Esophagus squamous epithelium (tissue), 5 donors: ENCODE data around the gene CACHD1. TPM values are rescaled to one million over a fixed set of nuclear protein-coding genes. Genes with fewer than 3 reads are reported as not detected.

Experiments
- DNase-seq: peaks from one replicate; lab custom pipeline; 2025; lab: John Stamatoyannopoulos, UW
- H3K27ac ChIP-seq, 4 donors: fragments of 200-600 bp; sonication (generic); one replicate each; pipeline ENCODE4 v1.5.1; 2016 to 2019; ENCODE audit warnings: mild to moderate bottlenecking in 1 of 4
- H3K27me3 ChIP-seq, 4 donors: fragments of 200-600 bp; sonication (generic); 1 replicate in 3 of 4; 2 replicates in 1 of 4; pipeline versions ENCODE4 v1.5.1 to v1.6.0; 2017 to 2021; ENCODE audit warnings: antibody characterized with exemption in 1 of 4
- H3K36me3 ChIP-seq, 3 donors: fragments of 200-600 bp; sonication (generic); one replicate each; pipeline ENCODE4 v1.5.1; 2016 to 2019
- H3K4me1 ChIP-seq, 3 donors: fragments of 200-600 bp; sonication (generic); one replicate each; pipeline ENCODE4 v1.5.1; 2017 to 2019
- H3K4me3 ChIP-seq, 4 donors: fragments of 200-600 bp; sonication (generic); 1 replicate in 3 of 4; 2 replicates in 1 of 4; pipeline ENCODE4 v1.5.1; 2016 to 2019; ENCODE audit warnings: mild to moderate bottlenecking in 2 of 4, moderate library complexity in 1 of 4
- H3K9me3 ChIP-seq, 3 donors: fragments of 200-600 bp; sonication (generic); one replicate each; pipeline ENCODE4 v1.5.1; 2016 to 2019
- POLR2A ChIP-seq, 4 donors: fragments of 450-650 bp; IDR thresholded peaks; one replicate each; pipeline ENCODE4 v1.6.1; 2017; ENCODE audit warnings: antibody characterized with exemption in 4 of 4, mild to moderate bottlenecking in 4 of 4, moderate library complexity in 3 of 4
- whole genome bisulfite sequencing, 2 donors: methylation state at CpG; one replicate each; pipeline ENCODE4 v1.1.5; 2018; 5-methylcytosine and 5-hydroxymethylcytosine counted together
- intact Hi-C: fragments of 100-400 bp; cut with DNase I; formaldehyde crosslinking; loops from one replicate; pipeline ENCODE4 v1.15.0; 2022
- total RNA-seq, 4 donors: library from RNA; depleted of rRNA; stranded (reverse); fragments of >200 nt; gene quantifications; one replicate each; pipeline ENCODE4 v1.1.0, GENCODE V29; 2016
- TF ChIP-seq, protein P1 (sequence below), 6 experiments: fragments of 450-650 bp in 4 of 6; fragments of 200-600 bp in 2 of 6; sonication (generic) in 2 of 6; IDR thresholded peaks; one replicate each; pipeline ENCODE4 v1.5.1; 2016 to 2019; ENCODE audit warnings: antibody characterized with exemption in 6 of 6, mild to moderate bottlenecking in 4 of 6, moderate library complexity in 4 of 6
- donor health status: DM: yes; HTN: yes; CAD: no.

CACHD1 gene
- total RNA-seq, 4 donors from 2014 or later, result 1.9 to 14.5 (median 4.1) TPM

DNA sequence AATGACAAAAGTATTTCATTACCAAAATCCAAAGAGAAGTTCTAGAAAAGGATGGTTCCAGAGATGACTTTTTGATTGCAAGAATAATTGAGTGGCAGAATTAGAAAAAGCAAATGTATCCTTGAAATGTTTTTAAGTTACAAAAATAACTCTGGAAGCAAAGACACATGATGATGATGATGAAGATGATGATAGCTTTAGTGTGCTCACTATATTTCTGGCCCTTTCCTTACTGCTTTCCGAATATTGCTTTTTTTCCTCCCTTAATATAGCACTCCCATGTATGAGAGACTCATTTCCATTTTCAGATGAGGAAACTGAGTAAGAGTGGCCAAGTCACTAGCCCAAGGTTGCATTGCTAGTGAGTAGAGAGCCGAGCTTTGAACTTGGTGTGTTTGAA is 54.7 kb downstream of the CACHD1 start:
- Histone ChIP-seq H3K36me3 (no peaks in the 10 kb centered on the region), H3K9me3 (no peaks in the 10 kb centered on the region), H3K4me3 (no peak overlapping the region), H3K4me1 (peaks cover 6 to 63% (median 26%) of the 10 kb centered on the region in 3 donors), H3K27me3 (no peaks in the 10 kb centered on the region), H3K27ac (no peak overlapping the region)
- TF ChIP-seq POLR2A (IDR thresholded peaks at IDR 0.05), result no peak
- TF ChIP-seq, protein P1, sequence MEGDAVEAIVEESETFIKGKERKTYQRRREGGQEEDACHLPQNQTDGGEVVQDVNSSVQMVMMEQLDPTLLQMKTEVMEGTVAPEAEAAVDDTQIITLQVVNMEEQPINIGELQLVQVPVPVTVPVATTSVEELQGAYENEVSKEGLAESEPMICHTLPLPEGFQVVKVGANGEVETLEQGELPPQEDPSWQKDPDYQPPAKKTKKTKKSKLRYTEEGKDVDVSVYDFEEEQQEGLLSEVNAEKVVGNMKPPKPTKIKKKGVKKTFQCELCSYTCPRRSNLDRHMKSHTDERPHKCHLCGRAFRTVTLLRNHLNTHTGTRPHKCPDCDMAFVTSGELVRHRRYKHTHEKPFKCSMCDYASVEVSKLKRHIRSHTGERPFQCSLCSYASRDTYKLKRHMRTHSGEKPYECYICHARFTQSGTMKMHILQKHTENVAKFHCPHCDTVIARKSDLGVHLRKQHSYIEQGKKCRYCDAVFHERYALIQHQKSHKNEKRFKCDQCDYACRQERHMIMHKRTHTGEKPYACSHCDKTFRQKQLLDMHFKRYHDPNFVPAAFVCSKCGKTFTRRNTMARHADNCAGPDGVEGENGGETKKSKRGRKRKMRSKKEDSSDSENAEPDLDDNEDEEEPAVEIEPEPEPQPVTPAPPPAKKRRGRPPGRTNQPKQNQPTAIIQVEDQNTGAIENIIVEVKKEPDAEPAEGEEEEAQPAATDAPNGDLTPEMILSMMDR (IDR thresholded peaks at IDR 0.05), result no peak
- no peak for DNase-seq
- 88 to 93% methylated on average over 2 of the region's 2 CpGs for WGBS, 2 donors
- intact Hi-C loops, result no loop called here

DNA sequence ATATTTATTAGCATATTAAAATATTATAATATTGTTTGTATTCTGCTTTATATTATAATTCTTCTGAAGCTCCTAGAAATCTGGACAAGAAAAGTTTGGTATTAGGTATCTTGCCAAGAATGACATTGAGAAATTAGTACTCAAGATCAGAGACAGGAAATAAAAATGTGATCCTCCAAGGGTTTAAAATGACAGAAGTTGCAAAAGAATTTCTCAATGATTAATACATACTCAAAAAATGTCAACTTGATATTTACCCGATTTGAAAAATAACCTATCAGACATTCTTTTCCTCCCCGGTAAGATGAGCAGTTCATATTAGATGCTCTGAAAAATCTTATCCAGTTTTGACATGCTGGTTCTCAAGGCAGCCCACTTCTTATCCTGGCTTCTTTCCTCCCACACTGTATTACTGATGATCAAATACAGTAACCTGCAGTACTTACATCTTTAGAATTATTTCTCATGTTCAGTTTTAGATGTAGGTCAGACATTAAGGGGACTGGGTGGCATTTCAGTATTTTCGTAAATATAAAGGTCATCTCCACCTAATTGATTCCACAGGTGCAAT is 55.3 kb downstream of the CACHD1 start:
- Histone ChIP-seq H3K27me3 (no peaks in the 10 kb centered on the region), H3K36me3 (no peaks in the 10 kb centered on the region), H3K4me3 (no peak overlapping the region), H3K4me1 (peaks cover 6 to 57% (median 22%) of the 10 kb centered on the region in 3 donors), H3K9me3 (no peaks in the 10 kb centered on the region), H3K27ac (peak overlapping the region in 1 of 4 donors; percentile 46)
- intact Hi-C loops, result no loop called here
- DNase-seq, result no peak
- 44 to 48% methylated on average over 3 of the region's 3 CpGs for WGBS, 2 donors
- no peak for TF ChIP-seq POLR2A (IDR thresholded peaks at IDR 0.05)
- TF ChIP-seq, protein P1 (IDR thresholded peaks at IDR 0.05), result no peak

DNA sequence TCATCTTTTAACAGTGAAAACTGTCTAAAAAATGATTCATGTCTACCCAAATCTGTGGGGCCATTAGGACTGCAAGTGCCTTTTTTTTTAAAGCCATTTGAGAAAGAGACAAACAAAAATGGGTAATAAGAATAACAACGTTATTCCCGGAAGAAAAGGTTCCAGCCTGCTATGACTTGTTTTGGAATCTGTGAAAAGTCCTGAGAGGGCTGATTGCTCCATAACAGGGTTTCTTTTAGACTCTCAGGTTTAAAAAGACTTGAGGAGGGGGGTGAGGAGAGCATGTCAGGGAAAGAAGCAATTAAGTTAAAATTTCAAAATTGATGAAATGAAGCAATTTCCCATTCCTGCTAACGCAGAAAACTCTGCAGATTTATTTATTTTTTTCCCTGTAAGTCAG is 56.4 kb downstream of the CACHD1 start:
- TF ChIP-seq, protein P1 (IDR thresholded peaks at IDR 0.05), result no peak
- no peak for TF ChIP-seq POLR2A (IDR thresholded peaks at IDR 0.05)
- Histone ChIP-seq H3K4me3 (no peak overlapping the region), H3K27ac (peak overlapping the region; percentile 43 to 59 (median 50)), H3K36me3 (no peaks in the 10 kb centered on the region), H3K9me3 (no peaks in the 10 kb centered on the region), H3K27me3 (no peaks in the 10 kb centered on the region), H3K4me1 (peaks cover 6 to 61% (median 22%) of the 10 kb centered on the region in 3 donors)
- DNase-seq, result no peak
- intact Hi-C loops, result no loop called here
- 15 to 20% methylated on average over 3 of the region's 3 CpGs for WGBS, 2 donors

DNA sequence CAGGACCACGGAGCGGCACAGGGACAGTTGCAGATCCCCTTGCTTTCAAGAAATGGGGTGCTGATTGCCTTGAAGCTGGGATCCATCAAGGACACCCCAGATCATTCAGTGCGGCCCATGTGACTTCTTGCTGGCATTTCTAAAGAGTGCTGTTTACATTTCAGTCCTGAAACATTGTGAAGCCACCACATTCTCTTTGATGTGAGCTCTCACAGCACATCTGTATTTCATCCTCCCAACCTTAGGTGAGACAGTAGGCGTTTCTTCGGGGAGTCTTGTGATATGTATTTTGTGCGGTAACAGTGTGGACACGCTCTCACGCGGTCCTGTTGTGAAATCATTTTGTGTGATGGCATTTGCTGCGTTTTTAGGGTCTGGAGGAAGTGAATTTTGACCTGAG is 57.2 kb downstream of the CACHD1 start:
- no peak for TF ChIP-seq POLR2A (IDR thresholded peaks at IDR 0.05)
- TF ChIP-seq, protein P1 (IDR thresholded peaks at IDR 0.05), result no peak
- no peak for DNase-seq
- peak overlapping the region; percentile 35 to 59 (median 50) for H3K27ac ChIP-seq
- H3K27me3 ChIP-seq, result no peaks in the 10 kb centered on the region
- peaks cover 6 to 62% (median 22%) of the 10 kb centered on the region in 3 donors for H3K4me1 ChIP-seq
- 64 to 69% methylated on average over 10 of the region's 10 CpGs for WGBS, 2 donors
- H3K36me3 ChIP-seq, result no peaks in the 10 kb centered on the region
- H3K9me3 ChIP-seq, result no peaks in the 10 kb centered on the region
- no peak overlapping the region for H3K4me3 ChIP-seq
- intact Hi-C loops, result no loop called here

DNA sequence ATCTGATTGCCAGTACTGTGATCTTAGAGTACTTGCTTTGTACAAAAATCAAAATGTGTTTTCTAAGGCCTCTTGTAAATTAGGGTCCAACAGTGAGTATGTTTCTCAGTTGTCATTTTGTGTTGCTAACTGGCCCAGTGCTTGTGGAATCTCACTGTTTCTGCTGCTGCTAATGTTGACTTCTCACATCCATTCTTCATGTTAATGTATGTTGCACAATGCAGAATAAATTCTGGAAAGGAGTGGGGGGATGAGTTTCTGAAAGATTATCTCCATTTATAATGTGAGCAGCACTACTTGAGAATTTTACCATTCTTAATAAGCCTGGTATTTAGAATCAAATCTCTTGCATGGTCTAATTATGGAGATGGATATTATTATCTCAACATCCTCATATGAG is 57.9 kb downstream of the CACHD1 start:
- TF ChIP-seq, protein P1 (IDR thresholded peaks at IDR 0.05), result no peak
- no peak for DNase-seq
- H3K27me3 ChIP-seq, result no peaks in the 10 kb centered on the region
- H3K27ac ChIP-seq, result no peak overlapping the region
- H3K4me1 ChIP-seq, result peaks cover 6 to 62% (median 22%) of the 10 kb centered on the region in 3 donors
- H3K4me3 ChIP-seq, result no peak overlapping the region
- H3K9me3 ChIP-seq, result no peaks in the 10 kb centered on the region
- intact Hi-C loops, result no loop called here
- no peaks in the 10 kb centered on the region for H3K36me3 ChIP-seq
